ENCODE measurements around the gene GDPD5.

The GDPD5 gene

GRCh38 chr11:75542088-75542438 lies 16.3 kb upstream of the GDPD5 start:
- Histone ChIP-seq H3K4me3 (ENCODE audit: low read depth, low read length) (no peak overlapping the region), H3K27ac (ENCODE audit: low read depth, low read length) (no peak overlapping the region), H3K27me3 (ENCODE audit: control insufficient read depth, insufficient read depth, low read length) (0 out of 2 replicates have a peak, but pooled peaks cover 2% of the 10 kb centered on the region), H3K9me3 (ENCODE audit: control insufficient read depth, insufficient read depth, low read depth, low read length) (no peaks in the 10 kb centered on the region), H3K36me3 (ENCODE audit: control insufficient read depth, insufficient read depth, low read length) (no peaks in the 10 kb centered on the region), H3K4me1 (ENCODE audit: control insufficient read depth, insufficient read depth, low read length) (peaks cover 21% of the 10 kb centered on the region; the same call in 1 of the 2 replicates), H3K9ac (ENCODE audit: low read length) (no peak overlapping the region)

- peaks cover 21% of the 10 kb centered on the region; the same call in 1 of the 2 replicates for H3K4me1 ChIP-seq (ENCODE audit: control insufficient read depth, insufficient read depth, low read length)
- no peaks in the 10 kb centered on the region for H3K9me3 ChIP-seq (ENCODE audit: control insufficient read depth, insufficient read depth, low read depth, low read length)
- 0 out of 2 replicates have a peak, but pooled peaks cover 2% of the 10 kb centered on the region for H3K27me3 ChIP-seq (ENCODE audit: control insufficient read depth, insufficient read depth, low read length)
- no peak overlapping the region for H3K4me3 ChIP-seq (ENCODE audit: low read depth, low read length)
- H3K9ac ChIP-seq (ENCODE audit: low read length) = no peak overlapping the region
- no peak overlapping the region for H3K27ac ChIP-seq (ENCODE audit: low read depth, low read length)
- no peaks in the 10 kb centered on the region for H3K36me3 ChIP-seq (ENCODE audit: control insufficient read depth, insufficient read depth, low read length)
Observed at GRCh38 chr11:75541193-75542087, 15.7 kb upstream of the GDPD5 start.

- Histone ChIP-seq H3K9ac (ENCODE audit: low read length) (no peak overlapping the region), H3K27ac (ENCODE audit: low read depth, low read length) (no peak overlapping the region), H3K9me3 (ENCODE audit: control insufficient read depth, insufficient read depth, low read depth, low read length) (no peaks in the 10 kb centered on the region), H3K27me3 (ENCODE audit: control insufficient read depth, insufficient read depth, low read length) (no peaks in the 10 kb centered on the region), H3K36me3 (ENCODE audit: control insufficient read depth, insufficient read depth, low read length) (no peaks in the 10 kb centered on the region), H3K4me3 (ENCODE audit: low read depth, low read length) (no peak overlapping the region), H3K4me1 (ENCODE audit: control insufficient read depth, insufficient read depth, low read length) (peaks cover 21% of the 10 kb centered on the region; the same call in 1 of the 2 replicates)
Observed at GRCh38 chr11:75539459-75540334, 14.0 kb upstream of the GDPD5 start.

- no peaks in the 10 kb centered on the region for H3K9me3 ChIP-seq (ENCODE audit: control insufficient read depth, insufficient read depth, low read depth, low read length)
- H3K27ac ChIP-seq (ENCODE audit: low read depth, low read length) = no peak overlapping the region
- H3K36me3 ChIP-seq (ENCODE audit: control insufficient read depth, insufficient read depth, low read length) = no peaks in the 10 kb centered on the region
- H3K9ac ChIP-seq (ENCODE audit: low read length) = no peak overlapping the region
- peaks cover 19% of the 10 kb centered on the region; the same call in 1 of the 2 replicates for H3K4me1 ChIP-seq (ENCODE audit: control insufficient read depth, insufficient read depth, low read length)
- no peak overlapping the region for H3K4me3 ChIP-seq (ENCODE audit: low read depth, low read length)
- no peaks in the 10 kb centered on the region for H3K27me3 ChIP-seq (ENCODE audit: control insufficient read depth, insufficient read depth, low read length)
Observed at GRCh38 chr11:75538150-75538942, 12.6 kb upstream of the GDPD5 start.

GRCh38 chr11:75537740-75538139 lies 12.0 kb upstream of the GDPD5 start:
- no peak overlapping the region for H3K4me3 ChIP-seq (ENCODE audit: low read depth, low read length)
- H3K9me3 ChIP-seq (ENCODE audit: control insufficient read depth, insufficient read depth, low read depth, low read length) = no peaks in the 10 kb centered on the region
- no peak overlapping the region for H3K9ac ChIP-seq (ENCODE audit: low read length)
- H3K36me3 ChIP-seq (ENCODE audit: control insufficient read depth, insufficient read depth, low read length) = no peaks in the 10 kb centered on the region
- H3K27me3 ChIP-seq (ENCODE audit: control insufficient read depth, insufficient read depth, low read length) = no peaks in the 10 kb centered on the region
- H3K27ac ChIP-seq (ENCODE audit: low read depth, low read length) = no peak overlapping the region
- H3K4me1 ChIP-seq (ENCODE audit: control insufficient read depth, insufficient read depth, low read length) = peaks cover 19% of the 10 kb centered on the region; the same call in 1 of the 2 replicates

GRCh38 chr11:75536786-75537641 lies 11.3 kb upstream of the GDPD5 start:
- H3K4me3 ChIP-seq (ENCODE audit: low read depth, low read length) = no peak overlapping the region
- H3K27me3 ChIP-seq (ENCODE audit: control insufficient read depth, insufficient read depth, low read length) = no peaks in the 10 kb centered on the region
- H3K36me3 ChIP-seq (ENCODE audit: control insufficient read depth, insufficient read depth, low read length) = no peaks in the 10 kb centered on the region
- peaks cover 22% of the 10 kb centered on the region; the same call in 1 of the 2 replicates for H3K4me1 ChIP-seq (ENCODE audit: control insufficient read depth, insufficient read depth, low read length)
- no peak overlapping the region for H3K27ac ChIP-seq (ENCODE audit: low read depth, low read length)
- no peaks in the 10 kb centered on the region for H3K9me3 ChIP-seq (ENCODE audit: control insufficient read depth, insufficient read depth, low read depth, low read length)
- no peak overlapping the region for H3K9ac ChIP-seq (ENCODE audit: low read length)

GRCh38 chr11:75535071-75535470 lies 9.3 kb upstream of the GDPD5 start:
- Histone ChIP-seq H3K27me3 (ENCODE audit: control insufficient read depth, insufficient read depth, low read length) (no peaks in the 10 kb centered on the region), H3K9me3 (ENCODE audit: control insufficient read depth, insufficient read depth, low read depth, low read length) (no peaks in the 10 kb centered on the region), H3K27ac (ENCODE audit: low read depth, low read length) (no peak overlapping the region), H3K36me3 (ENCODE audit: control insufficient read depth, insufficient read depth, low read length) (no peaks in the 10 kb centered on the region), H3K4me1 (ENCODE audit: control insufficient read depth, insufficient read depth, low read length) (peaks cover 29% of the 10 kb centered on the region; the same call in 1 of the 2 replicates), H3K4me3 (ENCODE audit: low read depth, low read length) (no peak overlapping the region), H3K9ac (ENCODE audit: low read length) (no peak overlapping the region)

GRCh38 chr11:75534259-75535069 lies 8.7 kb upstream of the GDPD5 start:
- H3K4me3 ChIP-seq (ENCODE audit: low read depth, low read length) = no peak overlapping the region
- H3K36me3 ChIP-seq (ENCODE audit: control insufficient read depth, insufficient read depth, low read length) = no peaks in the 10 kb centered on the region
- peaks cover 26% of the 10 kb centered on the region; the same call in 1 of the 2 replicates for H3K4me1 ChIP-seq (ENCODE audit: control insufficient read depth, insufficient read depth, low read length)
- no peaks in the 10 kb centered on the region for H3K27me3 ChIP-seq (ENCODE audit: control insufficient read depth, insufficient read depth, low read length)
- H3K9me3 ChIP-seq (ENCODE audit: control insufficient read depth, insufficient read depth, low read depth, low read length) = no peaks in the 10 kb centered on the region
- no peak overlapping the region for H3K27ac ChIP-seq (ENCODE audit: low read depth, low read length)
- H3K9ac ChIP-seq (ENCODE audit: low read length) = no peak overlapping the region

GRCh38 chr11:75533896-75534258 lies 8.1 kb upstream of the GDPD5 start:
- Histone ChIP-seq H3K9me3 (ENCODE audit: control insufficient read depth, insufficient read depth, low read depth, low read length) (no peaks in the 10 kb centered on the region), H3K36me3 (ENCODE audit: control insufficient read depth, insufficient read depth, low read length) (no peaks in the 10 kb centered on the region), H3K27me3 (ENCODE audit: control insufficient read depth, insufficient read depth, low read length) (no peaks in the 10 kb centered on the region), H3K4me3 (ENCODE audit: low read depth, low read length) (no peak overlapping the region), H3K9ac (ENCODE audit: low read length) (no peak overlapping the region), H3K4me1 (ENCODE audit: control insufficient read depth, insufficient read depth, low read length) (peaks cover 24% of the 10 kb centered on the region; the same call in 1 of the 2 replicates), H3K27ac (ENCODE audit: low read depth, low read length) (no peak overlapping the region)

Measured in HUES6 (cell line).